Left ventricle myocardium inferior (tissue), 1 donor: Measurements from ENCODE around the gene C3orf49. TPM values are rescaled to one million over a fixed set of nuclear protein-coding genes. Genes with fewer than 3 reads are reported as not detected.

Source experiments
- DNase-seq: peaks from one replicate; pipeline ENCODE4 v3.0.0-alpha.2; 2020
- H3K27ac ChIP-seq: fragments of 200-600 bp; replicated peaks from 2 replicates; pipeline ENCODE4 v1.8.0; 2021
- H3K27me3 ChIP-seq: fragments of 200-600 bp; 2 replicates; pipeline ENCODE4 v1.8.0; 2021; ENCODE audit warnings: low read depth
- H3K36me3 ChIP-seq: fragments of 200-600 bp; 2 replicates; pipeline ENCODE4 v1.8.0; 2021
- H3K4me1 ChIP-seq: fragments of 200-600 bp; 2 replicates; pipeline ENCODE4 v1.8.0; 2021
- H3K4me3 ChIP-seq: fragments of 200-600 bp; 2 replicates; pipeline ENCODE4 v1.8.0; 2021; ENCODE audit warnings: mild to moderate bottlenecking, moderate library complexity
- H3K9me3 ChIP-seq: fragments of 200-600 bp; replicated peaks from 2 replicates; pipeline ENCODE4 v1.8.0; 2021
- intact Hi-C: fragments of 100-400 bp; cut with micrococcal nuclease; formaldehyde crosslinking; loops from one replicate; pipeline ENCODE4 v1.11.0; 2022
- total RNA-seq: library from RNA; stranded (reverse); fragmentation: NEBNext Ultra II Directional; extraction: Animal tissue kit (Norgen Biotek cat#: 25700); gene quantifications from one replicate; pipeline ENCODE4 v1.2.1, GENCODE V29; 2021
- TF ChIP-seq, protein P1 (sequence below): fragments of 200-600 bp; IDR thresholded peaks from 2 replicates; pipeline ENCODE4 v1.8.0; 2021; ENCODE audit warnings: antibody characterized with exemption, mild to moderate bottlenecking, borderline replicate concordance
- donor health status: DM: no; HTN: yes; CAD: no; lungs with severe emphysema.

Gene C3orf49
- total RNA-seq, 1 donor from 2014 or later, result not detected

DNA sequence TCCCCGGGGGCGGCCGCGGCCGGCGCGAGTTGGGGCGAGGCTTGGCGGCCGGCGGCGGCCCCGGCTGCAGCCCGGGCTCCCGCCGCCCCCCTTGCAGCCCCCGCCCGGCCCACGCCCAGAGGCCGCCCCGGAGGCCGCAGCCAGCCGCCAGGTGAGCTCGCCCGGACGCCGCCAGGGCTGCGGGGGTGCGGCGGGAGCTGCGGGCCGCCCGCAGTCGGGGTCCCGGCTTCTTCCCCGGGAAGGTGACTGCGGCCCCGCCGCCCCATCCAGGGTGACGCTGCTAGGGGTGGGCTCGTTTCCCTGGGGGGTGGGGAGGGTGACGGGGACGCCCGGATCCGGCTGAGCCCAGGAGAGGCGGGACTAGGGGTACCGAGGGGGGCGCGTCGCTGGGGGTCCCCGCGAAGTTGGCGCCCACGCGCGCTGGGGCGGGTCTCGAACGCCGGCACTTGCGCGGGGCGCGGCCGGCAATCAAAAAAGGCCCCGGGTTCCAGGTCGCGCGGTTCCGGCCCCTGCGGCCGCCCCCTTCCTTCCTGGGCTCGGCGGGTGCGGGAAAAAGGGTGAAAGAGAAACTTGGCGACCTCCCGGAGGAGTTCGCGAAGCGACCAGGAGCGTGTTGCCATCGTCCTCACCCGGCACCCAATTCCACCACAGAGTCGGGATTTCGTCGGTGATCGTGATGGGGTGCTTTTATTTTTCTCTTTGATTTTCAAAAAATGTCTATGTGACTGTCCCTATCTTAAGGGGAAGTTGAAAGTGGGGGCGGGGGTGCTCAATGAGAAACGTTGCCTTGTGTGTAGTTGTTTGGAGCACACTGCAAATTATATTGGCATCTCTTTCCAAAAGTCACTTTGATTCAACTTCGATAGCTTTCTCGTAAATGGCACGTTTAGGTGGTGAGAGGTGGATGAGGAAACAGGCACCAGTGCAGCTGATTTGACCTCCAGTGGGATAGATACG is 45.2 kb downstream of the C3orf49 start:
- peak; percentile 45 for DNase-seq
- Histone ChIP-seq H3K4me3 (peak overlapping the region; percentile 97), H3K4me1 (peaks cover 31% of the 10 kb centered on the region), H3K9me3 (no peaks in the 10 kb centered on the region), H3K27ac (peak overlapping the region; percentile 90), H3K27me3 (no peaks in the 10 kb centered on the region), H3K36me3 (no peaks in the 10 kb centered on the region)
- intact Hi-C loops, result no loop called here
- TF ChIP-seq, protein P1, sequence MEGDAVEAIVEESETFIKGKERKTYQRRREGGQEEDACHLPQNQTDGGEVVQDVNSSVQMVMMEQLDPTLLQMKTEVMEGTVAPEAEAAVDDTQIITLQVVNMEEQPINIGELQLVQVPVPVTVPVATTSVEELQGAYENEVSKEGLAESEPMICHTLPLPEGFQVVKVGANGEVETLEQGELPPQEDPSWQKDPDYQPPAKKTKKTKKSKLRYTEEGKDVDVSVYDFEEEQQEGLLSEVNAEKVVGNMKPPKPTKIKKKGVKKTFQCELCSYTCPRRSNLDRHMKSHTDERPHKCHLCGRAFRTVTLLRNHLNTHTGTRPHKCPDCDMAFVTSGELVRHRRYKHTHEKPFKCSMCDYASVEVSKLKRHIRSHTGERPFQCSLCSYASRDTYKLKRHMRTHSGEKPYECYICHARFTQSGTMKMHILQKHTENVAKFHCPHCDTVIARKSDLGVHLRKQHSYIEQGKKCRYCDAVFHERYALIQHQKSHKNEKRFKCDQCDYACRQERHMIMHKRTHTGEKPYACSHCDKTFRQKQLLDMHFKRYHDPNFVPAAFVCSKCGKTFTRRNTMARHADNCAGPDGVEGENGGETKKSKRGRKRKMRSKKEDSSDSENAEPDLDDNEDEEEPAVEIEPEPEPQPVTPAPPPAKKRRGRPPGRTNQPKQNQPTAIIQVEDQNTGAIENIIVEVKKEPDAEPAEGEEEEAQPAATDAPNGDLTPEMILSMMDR, result no peak

DNA sequence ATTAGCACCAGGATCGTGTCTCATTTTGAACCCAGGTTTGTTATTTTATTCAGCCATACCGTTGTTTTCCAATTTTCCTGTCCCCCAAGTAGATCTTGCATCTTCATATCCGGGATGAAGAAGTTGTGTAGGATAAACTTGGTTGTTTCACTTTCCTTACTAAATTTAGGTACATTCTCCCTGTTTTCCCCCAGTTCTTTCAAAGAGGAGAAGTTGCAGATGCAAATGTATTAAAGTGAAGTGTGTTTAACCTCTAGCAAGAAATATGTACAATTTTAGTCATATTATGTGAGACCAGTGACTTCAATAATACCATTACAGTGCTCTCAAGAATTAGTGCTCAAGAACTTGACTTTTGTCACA is 45.8 kb downstream of the C3orf49 start:
- intact Hi-C loops, result no loop called here
- TF ChIP-seq, protein P1, result no peak
- peak overlapping the region; percentile 90 for H3K27ac ChIP-seq

DNA sequence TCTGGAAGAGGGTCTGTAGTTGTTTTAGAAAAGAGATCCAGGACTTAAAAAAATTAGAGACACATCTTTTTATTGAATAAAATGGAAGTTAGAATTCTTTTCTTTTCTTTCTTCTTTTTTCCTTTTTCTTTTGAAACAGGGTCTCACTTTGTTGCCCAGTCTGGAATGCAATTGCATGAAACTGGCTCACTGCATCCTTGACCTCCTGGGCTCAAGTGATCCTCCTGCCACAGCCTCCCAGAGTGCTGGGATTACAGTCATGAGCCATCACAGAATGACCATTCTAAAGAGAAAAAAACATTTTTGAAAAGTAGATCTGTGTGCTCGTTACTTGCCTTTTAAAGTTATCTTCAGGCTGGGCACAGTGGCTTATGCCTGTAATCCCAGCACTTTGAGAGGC is 48.1 kb downstream of the C3orf49 start:
- Histone ChIP-seq H3K36me3 (no peaks in the 10 kb centered on the region), H3K27ac (no peak overlapping the region), H3K27me3 (no peaks in the 10 kb centered on the region), H3K9me3 (no peaks in the 10 kb centered on the region), H3K4me3 (no peak overlapping the region), H3K4me1 (peaks cover 40% of the 10 kb centered on the region)
- no peak for DNase-seq
- intact Hi-C loops, result no loop called here
- TF ChIP-seq, protein P1, result no peak

More for the DNA sequence above, 45.8 kb downstream of the C3orf49 start:
- DNase-seq, result no peak
- Histone ChIP-seq H3K36me3 (no peaks in the 10 kb centered on the region), H3K4me1 (peaks cover 31% of the 10 kb centered on the region), H3K9me3 (no peaks in the 10 kb centered on the region), H3K27me3 (no peaks in the 10 kb centered on the region), H3K4me3 (peak overlapping the region; percentile 97)

DNA sequence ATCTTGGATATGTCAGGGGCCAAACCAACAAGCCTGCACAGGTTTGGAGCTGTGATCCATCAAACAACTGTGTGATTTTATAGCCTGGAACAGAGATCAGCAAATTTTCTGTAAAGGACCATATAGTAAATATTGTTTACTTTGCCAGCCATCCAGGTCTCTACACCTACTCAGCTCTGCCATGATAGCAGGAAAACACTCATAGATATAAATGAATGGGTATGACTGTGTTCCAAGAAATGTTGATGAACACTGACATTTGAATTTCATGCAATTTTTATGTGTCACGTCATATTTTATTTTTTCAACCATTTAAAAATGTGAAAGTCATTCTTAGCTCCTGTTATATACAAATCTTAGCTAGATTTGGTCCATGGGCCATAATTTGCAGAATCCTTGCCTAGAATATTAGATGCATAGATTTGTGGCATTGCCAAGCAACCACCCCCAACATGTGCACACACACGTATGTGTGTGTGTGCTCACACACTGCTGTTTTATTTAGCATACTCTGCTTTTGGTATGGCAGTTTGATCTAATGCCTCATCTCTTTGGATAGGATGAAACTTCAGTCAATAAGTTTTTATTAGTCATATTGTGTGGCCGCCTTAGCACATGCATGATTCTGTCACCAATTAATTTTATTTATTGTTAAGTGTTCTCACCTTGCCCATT is 51.0 kb downstream of the C3orf49 start:
- H3K36me3 ChIP-seq, result no peaks in the 10 kb centered on the region
- no peaks in the 10 kb centered on the region for H3K27me3 ChIP-seq
- no peaks in the 10 kb centered on the region for H3K9me3 ChIP-seq
- H3K4me1 ChIP-seq, result peaks cover 29% of the 10 kb centered on the region
- TF ChIP-seq, protein P1, result no peak
- intact Hi-C loops, result no loop called here
- H3K27ac ChIP-seq, result no peak overlapping the region
- no peak overlapping the region for H3K4me3 ChIP-seq
- DNase-seq, result no peak

- Histone ChIP-seq H3K4me3 (no peak overlapping the region), H3K27me3 (no peaks in the 10 kb centered on the region), H3K27ac (no peak overlapping the region), H3K36me3 (no peaks in the 10 kb centered on the region), H3K4me1 (peaks cover 31% of the 10 kb centered on the region), H3K9me3 (no peaks in the 10 kb centered on the region)
- intact Hi-C loops, result no loop called here
- TF ChIP-seq, protein P1, result no peak
- no peak for DNase-seq
Observed at GRCh38 chr3:63870615-63871005, 51.5 kb downstream of the C3orf49 start.
